ENCODE data around the gene ARID1B.

Gene ARID1B

GRCh38 chr6:157064502-157064901, 287.3 kb downstream of the ARID1B start:
- DNase-seq, result no peak

- DNase-seq, result no peak
Measured at GRCh38 chr6:157065366-157065765, 288.2 kb downstream of the ARID1B start.

GRCh38 chr6:157066781-157067491, 289.8 kb downstream of the ARID1B start:
- no peak for DNase-seq

GRCh38 chr6:157067507-157067906, 290.3 kb downstream of the ARID1B start:
- DNase-seq, result no peak

- no peak for DNase-seq
Measured at GRCh38 chr6:157068691-157069324, 291.6 kb downstream of the ARID1B start.

GRCh38 chr6:157069585-157069984, 292.4 kb downstream of the ARID1B start:
- no peak for DNase-seq

- DNase-seq, result no peak
Measured at GRCh38 chr6:157070403-157071107, 293.4 kb downstream of the ARID1B start.

GRCh38 chr6:157072128-157072527, 294.9 kb downstream of the ARID1B start:
- no peak for DNase-seq

GRCh38 chr6:157073596-157073995, 296.4 kb downstream of the ARID1B start:
- DNase-seq, result no peak

GRCh38 chr6:157074969-157075368, 297.8 kb downstream of the ARID1B start:
- no peak for DNase-seq

GRCh38 chr6:157075549-157076450, 298.6 kb downstream of the ARID1B start:
- DNase-seq, result no peak

GRCh38 chr6:157076451-157076822, 299.3 kb downstream of the ARID1B start:
- DNase-seq, result no peak

GRCh38 chr6:157077251-157077650, 300.1 kb downstream of the ARID1B start:
- DNase-seq, result no peak

GRCh38 chr6:157078326-157078725, 301.1 kb downstream of the ARID1B start:
- no peak for DNase-seq

- DNase-seq, result no peak
Measured at GRCh38 chr6:157079277-157079676, 302.1 kb downstream of the ARID1B start.

GRCh38 chr6:157079771-157080170, 302.6 kb downstream of the ARID1B start:
- no peak for DNase-seq

GRCh38 chr6:157080986-157081391, 303.8 kb downstream of the ARID1B start:
- DNase-seq, result no peak

GRCh38 chr6:157083343-157083742, 306.2 kb downstream of the ARID1B start:
- DNase-seq, result no peak

GRCh38 chr6:157086632-157087031, 309.5 kb downstream of the ARID1B start:
- DNase-seq, result no peak

GRCh38 chr6:157087974-157088373, 310.8 kb downstream of the ARID1B start:
- DNase-seq, result no peak

GRCh38 chr6:157088841-157089240, 311.7 kb downstream of the ARID1B start:
- no peak for DNase-seq

- DNase-seq, result no peak
Measured at GRCh38 chr6:157089258-157089657, 312.1 kb downstream of the ARID1B start.

GRCh38 chr6:157089851-157090250, 312.7 kb downstream of the ARID1B start:
- DNase-seq, result no peak

Measured in CD4-positive, alpha-beta T cell treated with Interleukin-4 for 1 hour (primary cell).